Pulmonary artery endothelial cell (primary cell): ENCODE data around the gene BPI. TPM values are rescaled to one million over a fixed set of nuclear protein-coding genes. Genes with fewer than 3 reads are reported as not detected.
"Not testable (repeated sequence)": the region's sequence is repeated elsewhere in the genome, so short reads cannot be mapped to it uniquely, and the experiment has no call there.

Experiments used
- DNase-seq: peaks from one replicate; pipeline ENCODE4 v3.0.0-alpha.2; 2011; ENCODE audit warnings: low read depth, low spot score
- total RNA-seq: library from RNA; depleted of rRNA; stranded (reverse); fragments of >200 nt; gene quantifications from 2 replicates; pipeline ENCODE4 v1.2.3, GENCODE V29; 2014

BPI gene
- total RNA-seq, 1 donor from 2014 or later = not detected

- DNase-seq = no peak
Observed at GRCh38 chr20:38302786-38303185, 1.2 kb upstream of the BPI start.

GRCh38 chr20:38304845-38305447 lies 990 bp downstream of the BPI start:
- peak; percentile 3 for DNase-seq

GRCh38 chr20:38305541-38305940 lies 1.6 kb downstream of the BPI start:
- DNase-seq = no peak

GRCh38 chr20:38306379-38306778 lies 2.4 kb downstream of the BPI start:
- no peak for DNase-seq

GRCh38 chr20:38307371-38308046 lies 3.6 kb downstream of the BPI start:
- DNase-seq = no peak

GRCh38 chr20:38308047-38308438 lies 4.1 kb downstream of the BPI start:
- no peak for DNase-seq

GRCh38 chr20:38308447-38308846 lies 4.5 kb downstream of the BPI start:
- DNase-seq = no peak

GRCh38 chr20:38311091-38311490 lies 7.1 kb downstream of the BPI start:
- no peak for DNase-seq

GRCh38 chr20:38311491-38311890 lies 7.5 kb downstream of the BPI start:
- no peak for DNase-seq

GRCh38 chr20:38313676-38314075 lies 9.7 kb downstream of the BPI start:
- no peak for DNase-seq

GRCh38 chr20:38314350-38314749 lies 10.4 kb downstream of the BPI start:
- DNase-seq = not testable (repeated sequence)

GRCh38 chr20:38315290-38315966 lies 11.5 kb downstream of the BPI start:
- no peak for DNase-seq

- no peak for DNase-seq
Observed at GRCh38 chr20:38316341-38316740, 12.4 kb downstream of the BPI start.

- no peak for DNase-seq
Observed at GRCh38 chr20:38317422-38317821, 13.5 kb downstream of the BPI start.

- DNase-seq = no peak
Observed at GRCh38 chr20:38320221-38320620, 16.3 kb downstream of the BPI start.

- peak; percentile 30 for DNase-seq
Observed at GRCh38 chr20:38321959-38322598, 18.1 kb downstream of the BPI start.

GRCh38 chr20:38324159-38324558 lies 20.2 kb downstream of the BPI start:
- DNase-seq = no peak

- no peak for DNase-seq
Observed at GRCh38 chr20:38325167-38325566, 21.2 kb downstream of the BPI start.

GRCh38 chr20:38325905-38326304 lies 21.9 kb downstream of the BPI start:
- DNase-seq = no peak

GRCh38 chr20:38326309-38326708 lies 22.4 kb downstream of the BPI start:
- no peak for DNase-seq

GRCh38 chr20:38330638-38331037 lies 26.7 kb downstream of the BPI start:
- no peak for DNase-seq

- DNase-seq = no peak
Observed at GRCh38 chr20:38331245-38331644, 27.3 kb downstream of the BPI start.
